Measurements from ENCODE around the gene AGPAT2. TPM values are rescaled to one million over a fixed set of nuclear protein-coding genes. Genes with fewer than 3 reads are reported as not detected.

AGPAT2 gene
- total RNA-seq, 1 experiment from 2014 or later: 30.4 TPM

DNA sequence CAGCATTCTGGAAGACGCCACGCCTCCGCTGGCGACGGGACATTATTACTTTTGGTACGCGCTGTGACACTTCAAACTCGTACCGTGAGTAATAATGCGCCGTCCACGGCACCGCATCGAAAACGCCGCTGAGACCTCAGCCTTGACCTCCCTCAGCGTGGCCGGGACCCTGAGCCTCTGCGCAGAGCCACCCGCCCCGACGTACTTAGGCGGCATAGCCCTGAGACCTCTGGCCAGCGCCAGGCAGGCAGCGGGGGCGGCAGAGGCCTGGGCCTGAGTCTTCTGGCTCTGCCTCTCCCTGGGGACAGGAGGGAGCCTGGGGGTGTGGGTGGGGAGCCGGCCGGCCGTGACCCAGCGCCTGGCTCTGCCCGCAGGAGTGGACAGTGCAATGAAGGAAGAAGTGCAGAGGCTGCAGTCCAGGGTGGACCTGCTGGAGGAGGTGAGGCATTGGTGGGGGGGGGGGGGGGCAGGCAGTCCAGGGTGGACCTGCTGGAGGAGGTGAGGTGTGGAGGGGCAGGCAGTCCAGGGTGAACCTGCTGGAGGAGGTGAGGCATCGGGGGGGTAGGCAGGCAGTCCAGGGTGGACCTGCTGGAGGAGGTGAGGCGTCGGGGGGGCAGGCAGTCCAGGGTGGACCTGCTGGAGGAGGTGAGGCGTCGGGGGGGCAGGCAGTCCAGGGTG is 16.5 kb downstream of the AGPAT2 start:
- ChIA-PET POLR2A (interaction anchor here (0.6 to 1.0 kb wide), 2 partner anchors 11 to 24 kb away, joined by 3 to 4 read pairs; no protein-coding TSS in a partner anchor), CTCF (interaction anchor here (0.7 to 3.4 kb wide), 4 partner anchors 13 to 477 kb away, joined by 3 to 22 read pairs (median 4); no protein-coding TSS in a partner anchor)
- Mint-ChIP-seq H3K9me3 (ENCODE audit: unreplicated experiment) (no peaks in the 10 kb centered on the region), H3K27me3 (ENCODE audit: insufficient read depth, unreplicated experiment) (no peaks in the 10 kb centered on the region), H3K27ac (ENCODE audit: low read depth, unreplicated experiment) (no peak overlapping the region), H3K36me3 (ENCODE audit: insufficient read depth, unreplicated experiment) (peaks cover 13% of the 10 kb centered on the region), H3K4me1 (ENCODE audit: insufficient read depth, unreplicated experiment) (no peaks in the 10 kb centered on the region), H3K4me3 (ENCODE audit: unreplicated experiment) (no peak overlapping the region)
- TF ChIP-seq, protein P1, sequence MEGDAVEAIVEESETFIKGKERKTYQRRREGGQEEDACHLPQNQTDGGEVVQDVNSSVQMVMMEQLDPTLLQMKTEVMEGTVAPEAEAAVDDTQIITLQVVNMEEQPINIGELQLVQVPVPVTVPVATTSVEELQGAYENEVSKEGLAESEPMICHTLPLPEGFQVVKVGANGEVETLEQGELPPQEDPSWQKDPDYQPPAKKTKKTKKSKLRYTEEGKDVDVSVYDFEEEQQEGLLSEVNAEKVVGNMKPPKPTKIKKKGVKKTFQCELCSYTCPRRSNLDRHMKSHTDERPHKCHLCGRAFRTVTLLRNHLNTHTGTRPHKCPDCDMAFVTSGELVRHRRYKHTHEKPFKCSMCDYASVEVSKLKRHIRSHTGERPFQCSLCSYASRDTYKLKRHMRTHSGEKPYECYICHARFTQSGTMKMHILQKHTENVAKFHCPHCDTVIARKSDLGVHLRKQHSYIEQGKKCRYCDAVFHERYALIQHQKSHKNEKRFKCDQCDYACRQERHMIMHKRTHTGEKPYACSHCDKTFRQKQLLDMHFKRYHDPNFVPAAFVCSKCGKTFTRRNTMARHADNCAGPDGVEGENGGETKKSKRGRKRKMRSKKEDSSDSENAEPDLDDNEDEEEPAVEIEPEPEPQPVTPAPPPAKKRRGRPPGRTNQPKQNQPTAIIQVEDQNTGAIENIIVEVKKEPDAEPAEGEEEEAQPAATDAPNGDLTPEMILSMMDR (IDR thresholded peaks at IDR 0.05; ENCODE audit: unreplicated experiment): no peak
- no TSS peak for BruUV-seq (replicated peaks)
- DNase-seq (ENCODE audit: unreplicated experiment): no peak
- intact Hi-C loops (cut with micrococcal nuclease): no loop called here

DNA sequence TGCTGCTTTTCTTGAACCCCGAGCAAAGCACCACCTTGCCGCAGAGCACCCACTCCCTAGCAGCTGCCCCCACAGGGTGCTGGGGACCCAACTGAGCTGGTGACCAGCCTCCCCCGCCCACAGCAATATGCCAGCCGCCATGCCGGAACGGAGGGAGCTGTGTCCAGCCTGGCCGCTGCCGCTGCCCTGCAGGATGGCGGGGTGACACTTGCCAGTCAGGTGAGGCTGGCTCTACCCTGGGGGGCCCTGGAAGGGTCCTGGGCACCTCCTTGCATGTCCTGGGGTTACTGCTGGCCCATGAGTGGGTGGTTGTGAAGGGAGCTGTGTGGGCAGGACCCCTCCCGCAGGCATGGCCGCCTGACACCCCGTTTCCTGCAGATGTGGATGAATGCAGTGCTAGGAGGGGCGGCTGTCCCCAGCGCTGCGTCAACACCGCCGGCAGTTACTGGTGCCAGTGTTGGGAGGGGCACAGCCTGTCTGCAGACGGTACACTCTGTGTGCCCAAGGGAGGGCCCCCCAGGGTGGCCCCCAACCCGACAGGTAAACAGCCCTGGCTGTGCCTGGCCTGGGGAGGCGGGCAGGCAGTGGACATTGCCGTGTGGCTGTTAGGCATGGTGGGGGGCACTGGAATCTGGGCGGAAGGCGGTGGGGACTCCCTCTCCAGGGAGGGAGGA is 17.3 kb downstream of the AGPAT2 start:
- POLR2A ChIA-PET: no interaction called here
- intact Hi-C loops (cut with micrococcal nuclease): no loop called here
- H3K27ac Mint-ChIP-seq (ENCODE audit: low read depth, unreplicated experiment): no peak overlapping the region

DNA sequence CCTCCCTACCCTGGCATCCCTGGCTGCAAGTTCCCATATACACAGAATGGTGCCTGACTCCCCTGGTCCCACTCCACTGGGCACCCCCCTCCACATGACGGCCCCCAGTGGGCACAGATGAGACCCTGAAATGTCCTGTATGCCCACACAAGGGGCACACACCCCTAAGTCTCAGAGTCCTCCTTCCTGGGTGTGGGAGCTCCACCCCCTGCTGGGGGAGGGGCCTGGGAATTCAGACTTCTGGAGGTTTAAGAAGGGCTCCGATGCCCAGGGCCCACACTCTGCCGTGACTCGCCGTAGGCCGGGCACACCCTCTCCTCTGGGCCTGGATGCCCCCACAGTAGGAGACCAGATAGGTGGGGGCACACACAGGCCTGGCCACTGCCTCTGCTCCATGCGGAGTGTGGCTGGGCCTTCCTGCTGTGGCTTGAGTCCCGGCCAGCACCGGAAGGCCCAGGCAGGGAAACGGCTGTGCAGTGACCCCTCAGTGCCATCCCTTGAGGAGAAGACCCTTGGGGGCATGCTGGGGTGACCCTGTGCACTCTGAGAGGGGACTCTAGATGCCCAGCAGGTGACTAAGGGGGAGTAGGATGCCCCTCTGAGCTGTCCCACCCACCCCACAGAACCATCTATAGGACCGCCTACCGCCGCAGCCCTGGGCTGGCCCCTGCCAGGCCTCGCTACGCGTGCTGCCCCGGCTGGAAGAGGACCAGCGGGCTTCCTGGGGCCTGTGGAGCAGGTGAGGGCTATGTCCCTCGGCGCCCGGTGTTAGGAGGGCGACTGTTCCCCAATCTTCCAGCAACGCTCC is 18.1 kb downstream of the AGPAT2 start:
- TF ChIP-seq, protein P1 (IDR thresholded peaks at IDR 0.05; ENCODE audit: unreplicated experiment): no peak
- Mint-ChIP-seq H3K27ac (ENCODE audit: low read depth, unreplicated experiment) (no peak overlapping the region), H3K27me3 (ENCODE audit: insufficient read depth, unreplicated experiment) (no peaks in the 10 kb centered on the region), H3K4me3 (ENCODE audit: unreplicated experiment) (no peak overlapping the region), H3K36me3 (ENCODE audit: insufficient read depth, unreplicated experiment) (peaks cover 13% of the 10 kb centered on the region), H3K9me3 (ENCODE audit: unreplicated experiment) (no peaks in the 10 kb centered on the region), H3K4me1 (ENCODE audit: insufficient read depth, unreplicated experiment) (no peaks in the 10 kb centered on the region)
- intact Hi-C loops (cut with micrococcal nuclease): no loop called here
- peak; percentile 17 for DNase-seq (ENCODE audit: unreplicated experiment)
- ChIA-PET POLR2A (no interaction called here), CTCF (no interaction called here)
- no TSS peak for BruUV-seq (replicated peaks)

More for the DNA sequence above, 17.3 kb downstream of the AGPAT2 start:
- Mint-ChIP-seq H3K4me1 (ENCODE audit: insufficient read depth, unreplicated experiment) (no peaks in the 10 kb centered on the region), H3K36me3 (ENCODE audit: insufficient read depth, unreplicated experiment) (peaks cover 13% of the 10 kb centered on the region), H3K9me3 (ENCODE audit: unreplicated experiment) (no peaks in the 10 kb centered on the region), H3K27me3 (ENCODE audit: insufficient read depth, unreplicated experiment) (no peaks in the 10 kb centered on the region), H3K4me3 (ENCODE audit: unreplicated experiment) (no peak overlapping the region)
- TF ChIP-seq, protein P1 (IDR thresholded peaks at IDR 0.05; ENCODE audit: unreplicated experiment): no peak
- CTCF ChIA-PET: no interaction called here
- BruUV-seq (replicated peaks): no TSS peak
- DNase-seq (ENCODE audit: unreplicated experiment): no peak

Data from MCF 10A (cell line).